Measurements from ENCODE around the gene IL2RA.
"Not testable (repeated sequence)": the region's sequence is repeated elsewhere in the genome, so short reads cannot be mapped to it uniquely, and the experiment has no call there.

Gene IL2RA

DNA sequence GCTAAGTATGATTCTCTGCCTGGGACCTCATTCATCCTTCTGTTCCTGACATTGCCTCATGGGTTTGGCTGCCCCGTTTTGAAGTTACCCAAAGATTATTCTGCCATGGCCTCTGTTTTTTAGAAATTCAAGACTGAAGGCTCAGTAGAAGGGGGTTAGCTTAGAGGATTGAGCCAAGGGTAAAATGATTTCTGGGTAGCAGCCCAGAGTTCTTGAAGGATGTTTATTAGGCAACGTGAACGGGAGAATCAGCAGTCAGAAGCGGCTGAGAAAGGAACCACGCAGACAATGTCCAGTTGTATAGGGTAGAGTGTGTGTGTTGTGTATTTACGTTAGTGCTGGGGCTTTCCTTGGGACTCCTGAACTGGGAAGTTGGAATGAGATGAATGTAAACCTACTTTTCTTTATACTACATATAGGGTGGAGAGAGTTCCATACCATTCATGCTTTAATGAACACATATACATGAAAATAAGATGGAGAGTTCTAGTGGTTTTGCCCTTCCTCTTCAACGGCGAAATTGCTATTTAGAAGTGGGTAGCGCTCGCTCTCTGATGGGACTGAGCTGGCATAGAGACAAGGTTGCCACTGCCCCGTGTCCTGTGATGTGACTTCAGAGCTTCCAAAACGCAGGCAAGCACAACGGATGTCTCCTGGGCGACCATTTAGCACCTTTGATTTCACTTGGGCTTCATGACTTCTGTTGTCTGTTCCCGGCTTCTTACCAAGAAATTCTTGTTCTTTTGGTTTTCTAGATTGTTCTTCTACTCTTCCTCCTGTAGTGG lies 49.9 kb downstream of the IL2RA start:
- no peak for DNase-seq (ENCODE audit: low read depth)

DNA sequence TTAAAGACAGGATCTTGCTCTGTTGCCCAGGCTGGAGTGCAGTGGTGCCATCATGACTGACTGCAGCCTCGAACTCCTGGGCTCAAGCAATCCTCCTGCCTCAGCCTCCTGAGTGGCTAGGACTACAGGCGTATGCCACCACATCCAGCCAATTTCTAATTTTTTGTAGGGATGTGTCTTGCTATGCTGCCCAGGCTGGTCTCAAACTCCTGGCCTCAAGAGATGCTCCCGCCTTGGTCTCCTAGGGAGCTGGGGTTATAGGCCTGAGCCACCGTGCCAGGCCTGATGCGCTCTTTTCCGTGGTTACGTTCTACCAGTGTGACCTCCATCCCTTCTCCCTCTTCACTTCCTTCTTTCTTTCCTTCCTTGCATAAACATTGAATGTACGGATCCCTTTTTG lies 50.6 kb downstream of the IL2RA start:
- no peak for DNase-seq (ENCODE audit: low read depth)

DNA sequence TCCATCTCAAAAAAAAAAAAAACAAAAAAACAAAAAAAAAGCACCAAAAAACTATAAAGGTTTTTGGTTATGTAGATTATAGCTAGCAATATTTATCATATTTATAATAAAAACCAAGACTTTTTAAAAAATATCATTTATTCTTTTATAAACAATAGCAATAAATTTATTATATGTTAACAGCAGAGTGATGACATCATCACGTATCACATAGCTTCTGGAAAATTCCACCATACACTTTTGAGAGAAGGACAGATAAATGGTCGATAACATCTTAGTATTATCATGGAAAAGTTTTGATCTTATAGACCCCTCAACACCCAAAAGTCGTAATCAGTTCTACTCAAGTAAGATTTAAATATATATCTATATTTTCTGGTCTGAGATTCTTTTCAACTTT lies 51.6 kb downstream of the IL2RA start:
- DNase-seq (ENCODE audit: low read depth): no peak

DNA sequence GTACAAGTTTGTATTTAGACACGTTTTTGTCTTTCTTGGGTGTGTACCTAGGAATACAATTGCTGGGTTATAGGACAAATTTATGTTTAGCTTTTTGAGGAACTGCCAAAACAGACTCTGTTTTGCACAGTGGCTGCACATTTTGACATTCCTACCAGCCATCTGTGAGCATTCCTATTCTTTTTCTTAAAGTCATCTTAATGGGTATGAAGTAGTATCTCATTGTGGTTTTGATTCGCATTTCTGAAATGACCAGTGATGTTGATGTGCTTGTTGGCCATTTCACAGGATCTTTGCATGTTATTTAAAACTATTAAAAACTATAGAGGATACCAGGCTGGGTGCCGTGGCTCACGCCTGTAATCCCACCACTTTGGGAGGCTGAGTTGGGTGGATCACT lies 52.2 kb downstream of the IL2RA start:
- DNase-seq (ENCODE audit: low read depth): no peak

DNA sequence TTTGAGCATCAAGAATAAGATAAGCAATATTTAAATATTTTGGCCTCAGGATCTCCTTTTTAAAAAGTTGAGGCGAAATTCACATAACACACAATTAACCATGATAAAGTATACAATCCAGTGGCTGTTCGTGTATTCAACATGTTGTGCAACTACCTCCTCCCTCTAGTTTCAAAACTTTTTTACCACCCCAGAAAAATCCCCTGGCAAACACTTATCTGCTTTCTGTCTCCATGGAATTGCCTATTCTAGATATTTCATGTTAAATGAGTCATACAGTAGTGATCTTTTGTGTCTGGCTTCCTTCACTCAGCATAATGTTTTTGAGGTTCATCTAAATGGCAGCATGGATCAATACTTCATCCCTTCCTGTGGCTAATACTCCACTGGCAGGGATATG lies 53.0 kb downstream of the IL2RA start:
- peak; percentile 15 for DNase-seq (ENCODE audit: low read depth)

DNA sequence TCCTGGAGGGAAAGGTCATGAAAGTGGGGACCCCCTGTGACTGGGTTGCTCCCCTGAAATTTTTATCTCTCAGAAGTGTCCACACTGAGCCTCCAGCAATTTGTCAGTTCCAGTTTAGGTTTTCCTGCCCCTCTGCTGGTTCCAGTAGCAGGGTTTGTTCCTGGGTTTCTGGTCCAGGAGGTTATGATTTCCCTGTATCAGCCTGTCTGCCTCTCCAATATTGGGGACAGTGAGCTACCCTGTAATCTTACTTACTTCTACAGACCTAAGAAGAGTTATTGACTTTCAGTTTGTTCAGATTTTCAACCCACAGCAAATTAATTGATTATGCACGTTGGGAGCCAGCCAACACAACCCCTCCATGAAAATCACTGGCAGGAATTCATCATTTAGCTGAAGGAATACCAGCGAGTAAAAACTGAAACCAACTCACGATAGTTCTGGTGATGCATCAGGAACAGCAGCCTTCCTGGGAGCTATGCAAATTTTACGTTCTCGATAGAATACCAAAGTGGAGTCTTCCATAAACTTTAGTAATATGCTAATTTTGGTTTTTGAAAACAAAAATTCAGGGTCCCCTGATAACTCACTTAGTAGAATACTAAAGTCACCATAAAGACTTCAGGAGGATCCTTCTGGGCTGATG lies 53.5 kb downstream of the IL2RA start:
- no peak for DNase-seq (ENCODE audit: low read depth)

DNA sequence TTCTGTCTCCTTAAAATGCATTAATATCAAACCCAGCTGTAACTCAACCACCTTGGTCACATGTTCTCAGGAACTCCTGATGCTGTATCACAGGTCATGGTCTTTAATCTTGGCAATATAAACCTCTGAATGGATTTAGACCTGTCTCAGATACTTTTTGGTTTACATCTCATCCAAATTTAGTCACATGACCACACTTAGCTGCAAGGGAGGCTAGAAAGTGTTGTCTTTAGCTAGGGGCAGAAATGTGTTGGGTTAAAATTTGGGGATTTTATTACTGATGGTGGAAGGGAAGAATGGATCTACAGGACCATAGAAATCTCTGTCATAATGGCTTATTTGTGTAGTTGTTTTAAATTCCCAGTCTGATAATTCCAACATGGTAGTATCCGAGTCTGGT lies 55.2 kb downstream of the IL2RA start:
- no peak for DNase-seq (ENCODE audit: low read depth)

DNA sequence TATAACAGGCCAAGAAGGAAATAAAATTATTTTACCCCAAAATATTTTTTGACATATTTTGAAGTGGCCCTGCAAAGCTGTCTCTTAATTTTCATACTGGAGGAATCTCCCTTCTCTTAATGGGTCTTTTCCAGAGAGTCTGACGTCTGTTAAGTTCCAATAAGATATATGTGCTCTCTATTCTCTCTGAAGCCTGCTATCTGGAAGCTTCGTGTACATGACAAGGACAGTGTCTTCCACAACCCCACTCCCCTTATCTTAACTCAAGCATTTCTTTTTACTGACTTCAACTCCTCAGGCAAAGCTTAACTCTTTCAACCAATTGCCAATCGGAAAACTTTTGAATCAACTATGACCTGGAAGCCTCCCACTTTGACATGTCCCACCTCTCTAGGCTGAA lies 55.6 kb downstream of the IL2RA start:
- no peak for DNase-seq (ENCODE audit: low read depth)

DNA sequence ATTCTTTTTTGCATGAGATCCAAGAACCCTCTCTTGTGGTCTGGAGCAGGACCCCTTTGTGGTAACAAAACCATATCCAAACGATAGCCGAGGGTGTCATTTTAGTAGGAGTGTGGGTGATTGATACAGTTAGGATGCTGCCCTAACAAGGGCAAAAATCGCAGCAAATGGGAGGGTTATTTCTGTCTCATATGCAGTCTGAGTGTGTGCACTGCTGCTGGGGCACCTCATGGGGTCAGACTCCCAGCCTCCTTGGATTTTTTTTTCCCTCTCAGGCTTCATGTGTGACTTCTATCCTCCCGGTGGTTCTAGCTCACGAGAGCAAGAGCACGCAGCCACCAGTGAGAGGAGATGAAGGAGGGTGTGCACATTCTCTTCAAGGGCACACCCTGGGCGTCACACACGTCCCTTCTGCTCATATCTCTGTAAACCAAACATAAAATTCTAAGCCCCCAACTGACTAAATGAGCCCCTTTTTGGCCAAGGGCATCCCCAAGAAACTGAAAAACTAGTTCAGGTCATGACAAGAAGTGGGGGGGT lies 56.2 kb downstream of the IL2RA start:
- no peak for DNase-seq (ENCODE audit: low read depth)

DNA sequence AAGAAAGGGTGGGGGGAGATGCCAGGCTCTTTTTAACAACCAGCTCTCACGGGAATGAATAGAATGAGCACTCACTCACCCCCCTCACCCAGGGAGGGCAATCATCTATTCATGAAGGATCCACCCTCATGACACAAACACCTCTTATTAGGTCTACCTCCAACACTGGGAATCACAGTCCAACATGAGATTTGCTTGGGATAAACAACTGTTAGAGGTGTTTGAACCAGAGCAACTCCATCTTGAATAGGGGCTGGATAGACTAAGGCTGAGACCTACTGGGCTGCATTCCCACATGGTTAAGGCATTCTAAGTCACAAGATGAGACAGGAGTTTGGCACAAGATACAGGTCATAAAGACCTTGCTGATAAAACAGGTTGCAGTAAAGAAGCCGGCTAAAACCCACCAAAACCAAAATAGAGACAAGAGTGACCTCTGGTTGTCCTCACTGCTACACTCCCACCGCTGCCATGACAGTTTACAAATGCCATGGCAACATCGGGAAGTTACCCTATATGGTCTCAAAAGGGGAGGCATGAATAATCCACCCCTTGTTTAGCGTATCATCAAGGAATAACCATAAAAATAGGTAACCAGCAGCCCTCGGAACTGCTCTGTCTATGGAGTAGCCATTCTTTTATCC lies 56.9 kb downstream of the IL2RA start:
- not testable (repeated sequence) for DNase-seq (ENCODE audit: low read depth)

DNA sequence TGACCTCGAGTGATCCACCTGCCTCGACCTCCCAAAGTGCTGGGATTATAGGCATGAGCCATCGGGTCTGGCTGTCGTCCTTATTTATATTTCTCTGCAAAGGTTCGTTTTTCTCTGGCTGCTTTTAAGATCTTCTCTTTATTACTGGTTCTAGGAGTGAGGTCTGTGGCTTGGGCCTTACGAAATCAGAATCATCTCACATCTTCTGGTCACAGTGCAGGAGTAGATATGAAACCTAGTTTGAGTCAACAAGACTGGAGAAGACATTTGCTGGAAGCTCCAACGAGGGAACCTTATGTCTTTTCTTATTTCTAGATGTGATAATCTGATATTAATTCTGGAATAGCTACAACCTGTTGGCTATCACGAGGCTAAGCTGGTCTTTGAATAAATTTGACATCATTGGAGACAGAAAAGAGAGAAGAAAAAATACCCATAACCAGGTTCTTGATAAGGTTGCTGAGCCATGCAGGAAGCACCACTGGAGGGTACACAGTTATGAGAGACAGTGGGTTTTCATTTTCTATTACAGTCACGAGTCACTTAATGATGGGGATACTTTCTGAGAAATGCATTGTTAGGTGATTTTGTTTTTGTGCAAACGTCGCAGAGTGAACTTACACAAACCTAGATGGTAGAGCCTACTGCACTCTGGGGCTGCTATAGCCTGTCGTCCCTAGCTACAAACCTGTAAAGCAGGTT lies 59.2 kb downstream of the IL2RA start:
- DNase-seq (ENCODE audit: low read depth): no peak

DNA sequence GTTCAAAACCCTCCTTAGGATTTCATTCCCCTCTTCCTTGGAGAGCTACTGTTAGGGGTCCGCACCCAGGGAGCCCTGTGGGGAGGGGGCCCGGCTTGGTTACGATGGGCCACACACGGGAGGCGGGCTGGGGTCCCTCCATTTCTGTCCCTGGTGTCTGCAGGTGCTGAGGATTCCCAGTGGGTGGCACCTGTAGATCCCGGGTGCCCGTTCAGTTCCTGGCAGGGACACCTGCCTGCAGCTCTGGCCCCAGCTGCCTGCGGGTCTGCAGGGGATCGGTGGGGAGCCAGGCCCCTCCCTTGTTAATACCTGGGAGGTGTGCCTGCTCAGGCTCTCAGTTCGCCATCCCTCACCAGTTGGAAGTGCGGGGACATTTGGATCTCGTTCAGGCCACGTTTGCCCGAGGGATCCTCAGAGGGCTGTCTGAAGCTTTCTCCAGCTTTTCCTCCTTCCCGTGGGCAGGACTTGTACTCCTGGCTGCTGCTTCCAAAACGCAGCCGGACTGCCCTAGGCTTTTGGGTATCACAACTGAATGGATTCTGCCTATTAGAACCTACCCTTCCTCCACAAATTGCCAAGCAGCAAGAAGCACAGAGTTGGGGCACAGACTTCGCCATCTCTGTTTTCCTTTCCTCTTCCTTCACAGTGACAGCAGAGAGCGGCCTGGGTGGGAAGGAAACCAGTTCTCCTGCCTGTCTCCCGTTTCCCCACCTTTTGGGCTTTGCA lies 62.6 kb downstream of the IL2RA start:
- no peak for DNase-seq (ENCODE audit: low read depth)

DNA sequence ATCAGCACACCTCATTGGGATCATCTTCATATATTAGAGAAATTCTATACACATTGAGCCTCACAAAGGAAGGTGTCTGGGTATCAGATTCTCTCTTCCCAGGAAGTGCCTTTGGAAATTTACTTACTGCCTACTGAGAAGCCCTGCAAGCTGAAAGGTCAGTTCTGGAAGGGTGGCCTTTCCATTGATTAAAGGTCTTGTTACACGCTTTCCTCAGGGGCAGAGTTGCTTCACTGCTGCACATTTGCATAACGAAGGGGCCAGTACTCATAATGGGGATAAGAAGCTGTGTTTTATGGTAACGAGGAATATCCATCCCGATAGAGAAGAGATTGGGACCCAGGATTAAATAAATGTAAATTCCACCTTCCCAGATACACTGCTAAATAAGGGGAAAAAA lies 65.5 kb downstream of the IL2RA start:
- DNase-seq (ENCODE audit: low read depth): no peak

DNA sequence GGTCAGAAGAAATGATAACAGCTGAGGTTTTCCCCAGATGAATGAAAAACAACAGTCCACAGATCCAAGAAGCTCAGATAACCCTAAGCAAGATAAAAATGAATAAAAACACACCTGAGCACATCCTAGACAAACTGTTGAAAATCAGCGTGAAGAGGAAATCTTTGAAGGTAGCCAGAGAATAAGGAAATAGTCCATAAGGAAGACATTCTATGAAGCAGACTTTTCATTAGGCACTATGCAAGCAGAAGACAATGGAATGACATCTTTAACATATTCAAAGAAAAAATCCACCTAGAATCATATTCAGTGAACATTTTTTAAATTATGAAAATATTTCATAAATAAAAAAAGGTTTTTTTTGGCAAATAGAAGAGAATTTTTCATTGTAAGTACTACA lies 69.8 kb downstream of the IL2RA start:
- DNase-seq (ENCODE audit: low read depth): no peak

DNA sequence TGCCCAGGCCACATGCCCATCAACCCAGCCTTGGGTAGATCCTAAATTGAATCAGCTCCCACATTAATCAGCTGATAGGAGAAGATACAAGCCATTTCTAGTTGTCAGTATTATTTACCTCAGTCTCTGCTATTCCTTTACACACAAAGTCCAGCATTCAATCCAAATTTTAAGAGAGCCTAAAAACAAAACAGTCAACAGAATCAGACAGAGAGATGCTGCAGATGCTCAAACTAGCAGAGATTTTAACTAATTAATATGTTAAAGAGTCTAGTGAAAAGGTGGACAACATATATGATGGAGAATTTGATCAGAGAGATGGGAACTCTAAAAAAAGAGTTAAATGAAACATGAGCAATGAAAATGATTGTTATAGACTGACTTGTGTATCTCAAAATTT lies 70.5 kb downstream of the IL2RA start:
- DNase-seq (ENCODE audit: low read depth): no peak

DNA sequence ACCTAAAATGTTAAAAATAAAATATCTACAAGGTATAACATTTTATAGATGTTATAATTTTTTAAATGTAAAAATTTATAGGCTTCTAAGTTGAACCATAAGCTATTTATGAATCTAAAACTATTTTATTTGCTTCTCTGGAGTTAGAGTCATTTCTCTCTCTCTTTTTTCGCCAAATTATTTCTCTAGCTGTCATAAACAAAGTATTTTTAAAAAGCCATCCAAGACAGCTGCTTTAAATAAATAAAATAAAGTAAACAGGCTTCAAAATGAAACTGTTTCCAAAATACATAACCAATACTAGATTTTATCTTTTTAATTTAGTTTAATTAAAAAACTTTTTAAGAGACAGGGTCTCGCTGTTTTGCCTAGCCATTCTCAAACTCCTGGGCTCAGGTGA lies 72.4 kb downstream of the IL2RA start:
- no peak for DNase-seq (ENCODE audit: low read depth)

DNA sequence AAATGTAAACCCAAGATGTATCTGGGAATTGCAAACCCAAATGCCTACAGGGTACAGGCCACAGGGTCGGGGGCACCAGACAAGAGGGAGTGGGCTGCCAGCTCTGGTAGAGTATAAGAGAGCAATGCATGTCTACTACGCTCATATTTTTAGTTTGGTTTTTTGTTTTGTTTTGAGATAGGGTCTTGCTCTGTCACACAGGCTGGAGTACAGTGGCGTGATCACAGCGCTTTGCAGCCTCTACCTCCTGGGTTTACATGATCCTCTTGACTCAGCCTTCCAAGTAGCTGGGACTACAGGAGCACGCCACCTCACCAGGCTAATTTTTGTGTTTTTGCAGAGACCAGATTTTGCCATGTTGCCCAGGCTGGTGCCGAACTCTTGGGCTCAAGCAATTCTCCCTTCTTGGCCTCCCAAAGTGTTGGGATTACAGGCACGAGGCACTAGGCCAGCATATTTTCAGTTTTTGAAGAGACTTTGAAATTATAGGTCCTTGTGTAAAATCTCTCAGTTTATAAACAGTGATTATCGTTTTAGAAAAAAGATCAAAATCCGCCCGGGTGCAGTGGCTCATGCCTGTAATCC lies 73.7 kb downstream of the IL2RA start:
- no peak for DNase-seq (ENCODE audit: low read depth)

DNA sequence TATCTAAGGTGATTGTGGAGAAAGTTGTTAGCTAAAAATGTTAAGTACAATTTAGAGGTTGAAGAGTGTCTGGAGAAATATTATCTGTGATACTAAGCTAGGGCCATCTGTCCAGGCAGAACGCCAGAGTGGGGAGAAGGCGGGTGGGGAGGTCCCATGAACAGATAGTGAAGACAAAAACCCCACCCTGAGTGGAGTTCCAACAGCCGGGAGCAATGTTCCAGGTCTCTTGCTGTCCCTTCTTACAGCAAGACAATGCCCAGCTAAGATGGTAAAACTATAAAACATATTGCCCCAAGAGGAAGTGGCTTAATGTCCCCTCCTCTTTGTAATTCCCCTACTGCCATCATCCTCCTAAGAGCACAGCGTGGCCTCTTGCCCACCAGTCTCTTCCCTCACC lies 74.4 kb downstream of the IL2RA start:
- no peak for DNase-seq (ENCODE audit: low read depth)

DNA sequence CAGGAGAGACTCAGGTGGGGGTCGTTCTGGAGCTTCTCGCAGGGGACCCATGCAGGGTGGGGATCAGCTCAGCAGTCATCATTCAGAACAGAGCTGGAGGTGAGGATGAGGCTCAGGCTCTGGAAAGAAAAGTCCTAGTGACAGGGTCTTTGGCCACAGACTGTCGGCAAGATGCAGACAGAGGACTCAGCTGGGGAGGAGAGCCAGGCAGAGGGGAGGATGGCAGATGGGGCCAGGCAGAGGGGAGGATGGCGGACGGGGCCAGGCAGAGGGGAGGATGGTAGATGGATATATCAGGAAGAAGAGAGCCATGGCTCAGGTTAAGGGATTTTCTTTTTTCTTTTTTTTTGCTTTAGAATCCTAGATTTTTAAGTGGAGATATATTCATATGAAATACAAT lies 77.1 kb downstream of the IL2RA start:
- no peak for DNase-seq (ENCODE audit: low read depth)

DNA sequence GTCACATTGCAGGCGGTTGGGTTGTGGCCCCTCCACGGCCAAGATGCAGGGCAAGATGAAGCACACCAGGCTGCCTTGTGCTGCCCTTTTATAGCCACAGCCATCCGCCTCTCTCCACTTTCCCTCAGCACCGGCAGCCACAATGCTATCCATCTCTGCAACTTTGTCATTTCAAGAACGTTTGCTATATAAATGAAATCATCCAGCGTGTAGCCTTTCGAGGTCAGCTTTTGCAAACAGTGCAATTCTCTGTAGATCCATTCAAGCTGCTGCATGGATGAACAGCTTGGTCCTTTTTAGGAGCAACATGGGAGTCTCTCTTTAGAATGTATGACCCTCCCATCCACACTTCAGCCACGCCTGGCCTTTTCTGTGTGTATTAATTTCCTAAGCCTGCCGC lies 78.4 kb downstream of the IL2RA start:
- DNase-seq (ENCODE audit: low read depth): no peak

DNA sequence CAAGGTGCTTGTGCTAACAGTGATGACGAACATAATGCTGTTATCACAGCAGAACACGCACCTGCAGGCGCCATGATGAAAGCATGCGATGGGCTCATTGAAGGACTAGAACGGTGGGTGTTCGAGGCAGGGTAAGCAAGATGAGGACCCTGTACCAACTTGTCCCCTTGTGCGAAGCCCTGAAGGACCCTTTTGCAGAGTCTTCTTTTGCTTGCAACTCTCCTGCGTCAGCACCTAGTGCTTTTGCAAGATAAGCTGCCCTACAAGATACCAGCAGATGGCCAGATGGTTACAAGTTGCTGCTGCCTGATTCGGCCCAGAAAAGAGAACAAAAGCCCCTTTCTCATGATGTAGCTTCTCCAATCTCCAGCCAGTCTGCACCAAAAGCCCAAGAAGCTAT lies 80.6 kb downstream of the IL2RA start:
- DNase-seq (ENCODE audit: low read depth): no peak

DNA sequence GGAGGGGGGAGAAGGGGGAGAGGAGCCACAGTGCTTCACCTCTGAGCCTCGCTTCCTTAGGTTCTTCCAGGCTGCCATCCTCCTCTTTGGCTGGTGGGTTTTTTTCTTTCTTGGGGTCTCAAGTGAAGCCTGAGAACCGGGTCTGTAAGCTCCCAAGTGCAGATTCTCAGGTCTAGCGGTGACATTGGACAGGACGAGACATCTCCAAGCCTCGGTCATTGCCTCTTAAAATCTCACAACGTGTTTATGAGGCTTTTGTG lies 84.0 kb downstream of the IL2RA start:
- DNase-seq (ENCODE audit: low read depth): no peak
